Liver (tissue), 3 donors: Measurements from ENCODE around the gene BTNL9.

Experiments
- RXRA ChIP-seq, 2 donors: IDR thresholded peaks; 2 replicates each; pipeline ENCODE4 v1.6.1; 2017 to 2018; ENCODE audit warnings: antibody characterized with exemption in 2 of 2, mild to moderate bottlenecking in 1 of 2
- YY1 ChIP-seq: IDR thresholded peaks from 2 replicates; pipeline ENCODE4 v1.6.1; 2016; ENCODE audit warnings: antibody characterized with exemption, mild to moderate bottlenecking
- TF ChIP-seq, protein P1 (sequence below): fragments of 150-350 bp; IDR thresholded peaks from 2 replicates; pipeline ENCODE4 v1.5.1; 2017; ENCODE audit warnings: improper control_type of control experiment, low read depth, low read length; ENCODE audit not compliant: missing input control
- TF ChIP-seq, protein P2 (sequence below): IDR thresholded peaks from 2 replicates; pipeline ENCODE4 v1.6.1; 2016; ENCODE audit warnings: antibody characterized with exemption
- TF ChIP-seq, protein P3 (sequence below): IDR thresholded peaks from 2 replicates; pipeline ENCODE4 v1.6.1; 2016; ENCODE audit warnings: antibody characterized with exemption
- donor health status: healthy.
- donor health status: healthy.

DNA sequence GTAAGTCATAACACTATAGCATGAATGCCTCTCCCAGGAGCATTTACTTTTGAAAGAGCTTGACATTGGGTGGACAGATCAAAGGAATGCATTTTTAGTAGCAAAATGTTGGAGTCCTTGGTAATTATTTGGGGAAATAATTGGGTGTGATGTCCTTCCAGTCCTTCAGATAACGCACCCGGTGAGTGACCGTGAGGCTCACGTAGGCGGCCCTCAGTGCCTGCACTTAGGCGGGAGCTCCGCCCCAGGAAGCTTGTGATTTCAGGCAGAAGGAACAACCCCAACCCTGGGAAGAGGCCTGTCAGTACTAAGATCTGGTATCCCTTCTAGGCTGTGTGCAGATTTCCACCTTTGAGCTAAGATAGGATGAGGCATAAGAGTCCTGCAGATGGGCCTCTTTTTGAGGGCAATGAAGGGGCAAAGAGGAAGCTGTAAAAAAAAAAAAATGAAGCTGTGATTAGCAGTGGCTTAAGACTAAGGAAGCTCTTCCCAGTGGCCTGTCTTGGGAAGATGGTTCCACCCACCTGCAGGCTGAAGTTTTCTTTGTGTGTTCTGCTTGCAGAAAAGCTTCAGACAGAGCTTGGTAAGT lies 14.9 kb downstream of the BTNL9 start:
- TF ChIP-seq, protein P1, sequence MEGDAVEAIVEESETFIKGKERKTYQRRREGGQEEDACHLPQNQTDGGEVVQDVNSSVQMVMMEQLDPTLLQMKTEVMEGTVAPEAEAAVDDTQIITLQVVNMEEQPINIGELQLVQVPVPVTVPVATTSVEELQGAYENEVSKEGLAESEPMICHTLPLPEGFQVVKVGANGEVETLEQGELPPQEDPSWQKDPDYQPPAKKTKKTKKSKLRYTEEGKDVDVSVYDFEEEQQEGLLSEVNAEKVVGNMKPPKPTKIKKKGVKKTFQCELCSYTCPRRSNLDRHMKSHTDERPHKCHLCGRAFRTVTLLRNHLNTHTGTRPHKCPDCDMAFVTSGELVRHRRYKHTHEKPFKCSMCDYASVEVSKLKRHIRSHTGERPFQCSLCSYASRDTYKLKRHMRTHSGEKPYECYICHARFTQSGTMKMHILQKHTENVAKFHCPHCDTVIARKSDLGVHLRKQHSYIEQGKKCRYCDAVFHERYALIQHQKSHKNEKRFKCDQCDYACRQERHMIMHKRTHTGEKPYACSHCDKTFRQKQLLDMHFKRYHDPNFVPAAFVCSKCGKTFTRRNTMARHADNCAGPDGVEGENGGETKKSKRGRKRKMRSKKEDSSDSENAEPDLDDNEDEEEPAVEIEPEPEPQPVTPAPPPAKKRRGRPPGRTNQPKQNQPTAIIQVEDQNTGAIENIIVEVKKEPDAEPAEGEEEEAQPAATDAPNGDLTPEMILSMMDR = no peak
- TF ChIP-seq YY1 = no peak
- TF ChIP-seq, protein P2, sequence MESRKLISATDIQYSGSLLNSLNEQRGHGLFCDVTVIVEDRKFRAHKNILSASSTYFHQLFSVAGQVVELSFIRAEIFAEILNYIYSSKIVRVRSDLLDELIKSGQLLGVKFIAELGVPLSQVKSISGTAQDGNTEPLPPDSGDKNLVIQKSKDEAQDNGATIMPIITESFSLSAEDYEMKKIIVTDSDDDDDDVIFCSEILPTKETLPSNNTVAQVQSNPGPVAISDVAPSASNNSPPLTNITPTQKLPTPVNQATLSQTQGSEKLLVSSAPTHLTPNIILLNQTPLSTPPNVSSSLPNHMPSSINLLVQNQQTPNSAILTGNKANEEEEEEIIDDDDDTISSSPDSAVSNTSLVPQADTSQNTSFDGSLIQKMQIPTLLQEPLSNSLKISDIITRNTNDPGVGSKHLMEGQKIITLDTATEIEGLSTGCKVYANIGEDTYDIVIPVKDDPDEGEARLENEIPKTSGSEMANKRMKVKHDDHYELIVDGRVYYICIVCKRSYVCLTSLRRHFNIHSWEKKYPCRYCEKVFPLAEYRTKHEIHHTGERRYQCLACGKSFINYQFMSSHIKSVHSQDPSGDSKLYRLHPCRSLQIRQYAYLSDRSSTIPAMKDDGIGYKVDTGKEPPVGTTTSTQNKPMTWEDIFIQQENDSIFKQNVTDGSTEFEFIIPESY = no peak
- no peak for TF ChIP-seq RXRA (IDR thresholded peaks at IDR 0.05)
- TF ChIP-seq, protein P3, sequence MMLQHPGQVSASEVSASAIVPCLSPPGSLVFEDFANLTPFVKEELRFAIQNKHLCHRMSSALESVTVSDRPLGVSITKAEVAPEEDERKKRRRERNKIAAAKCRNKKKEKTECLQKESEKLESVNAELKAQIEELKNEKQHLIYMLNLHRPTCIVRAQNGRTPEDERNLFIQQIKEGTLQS = no peak
